Measurements from ENCODE around the gene PDK1. TPM values are rescaled to one million over a fixed set of nuclear protein-coding genes. Genes with fewer than 3 reads are reported as not detected.

Gene PDK1
- total RNA-seq, 1 experiment from 2014 or later, result 74.7 TPM

- Histone ChIP-seq H3K9ac (ENCODE audit: extremely low read depth, insufficient read length, low read length) (no peak overlapping the region), H2BK20ac (ENCODE audit: low read depth, low read length, poor library complexity, severe bottlenecking) (no peak overlapping the region), H3T11ph (ENCODE audit: low read length) (no peak overlapping the region), H3K9me3 (ENCODE audit: control insufficient read depth, low read depth, low read length) (no peaks in the 10 kb centered on the region), H3K23ac (ENCODE audit: insufficient read length, low read depth, low read length) (no peak overlapping the region), H2BK5ac (ENCODE audit: insufficient read length, low read length) (no peak overlapping the region), H3K4me1 (ENCODE audit: insufficient read depth, low read length) (no peaks in the 10 kb centered on the region), H3K4ac (ENCODE audit: low read depth, low read length) (no peak overlapping the region), H3K18ac (ENCODE audit: insufficient read length, low read depth, low read length) (no peak overlapping the region), H2BK120ac (ENCODE audit: low read depth, low read length, poor library complexity, severe bottlenecking) (no peak overlapping the region), H3K79me2 (ENCODE audit: insufficient read depth, low read length) (no peaks in the 10 kb centered on the region), H2AFZ (ENCODE audit: low read length) (no peak overlapping the region), H4K5ac (ENCODE audit: insufficient read length, low read depth, low read length) (no peak overlapping the region), H3K23me2 (ENCODE audit: insufficient read length, low read depth, low read length, poor library complexity, severe bottlenecking) (no peaks in the 10 kb centered on the region), H3K14ac (ENCODE audit: insufficient read depth, low read length) (no peak overlapping the region), H3K79me1 (ENCODE audit: insufficient read depth, low read depth, low read length, poor library complexity, severe bottlenecking) (no peaks in the 10 kb centered on the region), H3K4me2 (ENCODE audit: insufficient read depth, insufficient read length, low read length) (no peak overlapping the region), H4K8ac (replicated peaks; ENCODE audit: insufficient read length, low read depth, low read length) (no peak overlapping the region), H2BK15ac (ENCODE audit: low read depth, low read length) (no peak overlapping the region), H3K27me3 (ENCODE audit: insufficient read depth, low read length) (no peaks in the 10 kb centered on the region), H2AK5ac (ENCODE audit: insufficient read length, low read length) (no peak overlapping the region), H4K20me1 (ENCODE audit: control insufficient read depth, insufficient read depth, insufficient read length) (no peaks in the 10 kb centered on the region), H3K27ac (ENCODE audit: insufficient read length, low read depth, low read length) (no peak overlapping the region), H4K91ac (ENCODE audit: insufficient read length, low read depth, low read length) (no peak overlapping the region), H2BK12ac (ENCODE audit: insufficient read length, low read depth, low read length) (no peak overlapping the region), H3K56ac (ENCODE audit: insufficient read length, low read depth, low read length) (no peak overlapping the region)
- peaks cover 9% of the 10 kb centered on the region in 2 experiments for H3K4me1 Mint-ChIP-seq
- DNase-seq, result no peak
- H3K4me3 Mint-ChIP-seq, result no peak overlapping the region
- no CpG with 5 or more reads among the region's 3 CpGs for WGBS (ENCODE audit: extremely low coverage, insufficient read length, low lambda C conversion rate)
- H3K27ac Mint-ChIP-seq, result no peak overlapping the region
- H3K27me3 Mint-ChIP-seq (ENCODE audit: low read depth), result no peaks in the 10 kb centered on the region
- TF ChIP-seq, protein P1, sequence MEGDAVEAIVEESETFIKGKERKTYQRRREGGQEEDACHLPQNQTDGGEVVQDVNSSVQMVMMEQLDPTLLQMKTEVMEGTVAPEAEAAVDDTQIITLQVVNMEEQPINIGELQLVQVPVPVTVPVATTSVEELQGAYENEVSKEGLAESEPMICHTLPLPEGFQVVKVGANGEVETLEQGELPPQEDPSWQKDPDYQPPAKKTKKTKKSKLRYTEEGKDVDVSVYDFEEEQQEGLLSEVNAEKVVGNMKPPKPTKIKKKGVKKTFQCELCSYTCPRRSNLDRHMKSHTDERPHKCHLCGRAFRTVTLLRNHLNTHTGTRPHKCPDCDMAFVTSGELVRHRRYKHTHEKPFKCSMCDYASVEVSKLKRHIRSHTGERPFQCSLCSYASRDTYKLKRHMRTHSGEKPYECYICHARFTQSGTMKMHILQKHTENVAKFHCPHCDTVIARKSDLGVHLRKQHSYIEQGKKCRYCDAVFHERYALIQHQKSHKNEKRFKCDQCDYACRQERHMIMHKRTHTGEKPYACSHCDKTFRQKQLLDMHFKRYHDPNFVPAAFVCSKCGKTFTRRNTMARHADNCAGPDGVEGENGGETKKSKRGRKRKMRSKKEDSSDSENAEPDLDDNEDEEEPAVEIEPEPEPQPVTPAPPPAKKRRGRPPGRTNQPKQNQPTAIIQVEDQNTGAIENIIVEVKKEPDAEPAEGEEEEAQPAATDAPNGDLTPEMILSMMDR (conservative IDR thresholded peaks at IDR 0.05), result no peak
- H3K36me3 Mint-ChIP-seq (ENCODE audit: insufficient read depth in 1 of 3, low read depth in 3 of 3), result peaks cover 0 to 1% (median 0%) of the 10 kb centered on the region in 3 experiments; a peak in 1 of 7 replicates
- H3K9me3 Mint-ChIP-seq, result no peaks in the 10 kb centered on the region; a peak in 2 of 5 replicates
Observed at GRCh38 chr2:172639256-172639655, 83.4 kb downstream of the PDK1 start.
